Thyroid gland (tissue), 4 donors: Measurements from ENCODE around the gene COG6.

ENCODE experiments used
- POLR2A ChIP-seq, 2 donors: fragments of 450-650 bp; IDR thresholded peaks; one replicate each; pipeline ENCODE4 v1.6.1; 2017; ENCODE audit warnings: antibody characterized with exemption in 2 of 2, mild to moderate bottlenecking in 2 of 2, moderate library complexity in 1 of 2
- TF ChIP-seq, protein P1 (sequence below), 6 experiments: fragments of 200-600 bp in 3 of 6; fragments of 450-650 bp in 3 of 6; sonication (generic) in 3 of 6; IDR thresholded peaks; one replicate each; pipeline ENCODE4 v1.5.1; 2016 to 2019; ENCODE audit warnings: antibody characterized with exemption in 6 of 6, mild to moderate bottlenecking in 2 of 6, inconsistent platforms in 1 of 6, moderate library complexity in 1 of 6

- TF ChIP-seq, protein P1, sequence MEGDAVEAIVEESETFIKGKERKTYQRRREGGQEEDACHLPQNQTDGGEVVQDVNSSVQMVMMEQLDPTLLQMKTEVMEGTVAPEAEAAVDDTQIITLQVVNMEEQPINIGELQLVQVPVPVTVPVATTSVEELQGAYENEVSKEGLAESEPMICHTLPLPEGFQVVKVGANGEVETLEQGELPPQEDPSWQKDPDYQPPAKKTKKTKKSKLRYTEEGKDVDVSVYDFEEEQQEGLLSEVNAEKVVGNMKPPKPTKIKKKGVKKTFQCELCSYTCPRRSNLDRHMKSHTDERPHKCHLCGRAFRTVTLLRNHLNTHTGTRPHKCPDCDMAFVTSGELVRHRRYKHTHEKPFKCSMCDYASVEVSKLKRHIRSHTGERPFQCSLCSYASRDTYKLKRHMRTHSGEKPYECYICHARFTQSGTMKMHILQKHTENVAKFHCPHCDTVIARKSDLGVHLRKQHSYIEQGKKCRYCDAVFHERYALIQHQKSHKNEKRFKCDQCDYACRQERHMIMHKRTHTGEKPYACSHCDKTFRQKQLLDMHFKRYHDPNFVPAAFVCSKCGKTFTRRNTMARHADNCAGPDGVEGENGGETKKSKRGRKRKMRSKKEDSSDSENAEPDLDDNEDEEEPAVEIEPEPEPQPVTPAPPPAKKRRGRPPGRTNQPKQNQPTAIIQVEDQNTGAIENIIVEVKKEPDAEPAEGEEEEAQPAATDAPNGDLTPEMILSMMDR (IDR thresholded peaks at IDR 0.05) = no peak
- no peak for TF ChIP-seq POLR2A (IDR thresholded peaks at IDR 0.05)
Measured at GRCh38 chr13:39781381-39781780, 125.9 kb downstream of the COG6 start.
